A549 (cell line): ENCODE results near the gene ACSS3.

Experiments used
- GATA3 ChIP-seq: IDR thresholded peaks from 2 replicates; pipeline ENCODE4 v1.6.1; 2012; ENCODE audit warnings: borderline replicate concordance
- HOXA7 ChIP-seq: fragments of 250-450 bp; sonication (Bioruptor Pico); IDR thresholded peaks from 2 replicates; pipeline ENCODE4 v1.5.0; 2020; ENCODE audit warnings: mild to moderate bottlenecking, moderate library complexity
- MAFK ChIP-seq: fragments of 450-650 bp; IDR thresholded peaks from 2 replicates; pipeline ENCODE4 v1.6.1; 2014; ENCODE audit not compliant: partially characterized antibody
- POLR2A ChIP-seq: IDR thresholded peaks from 2 replicates; pipeline ENCODE4 v1.6.1; 2012; ENCODE audit warnings: mild to moderate bottlenecking, low read length
- RFX5 ChIP-seq: fragments of 450-650 bp; IDR thresholded peaks from 2 replicates; pipeline ENCODE4 v1.7.1; 2014; ENCODE audit warnings: antibody characterized with exemption, mild to moderate bottlenecking, moderate library complexity
- ZFP36 ChIP-seq: fragments of 450-650 bp; IDR thresholded peaks from 2 replicates; pipeline ENCODE4 v1.6.1; 2014; ENCODE audit warnings: borderline replicate concordance; ENCODE audit not compliant: partially characterized antibody
- TF ChIP-seq, protein P1 (sequence below): fragments of >200 bp; sonication (Bioruptor Twin); formaldehyde crosslinking; IDR thresholded peaks from 3 replicates; pipeline ENCODE4 v1.5.1; 2016

DNA sequence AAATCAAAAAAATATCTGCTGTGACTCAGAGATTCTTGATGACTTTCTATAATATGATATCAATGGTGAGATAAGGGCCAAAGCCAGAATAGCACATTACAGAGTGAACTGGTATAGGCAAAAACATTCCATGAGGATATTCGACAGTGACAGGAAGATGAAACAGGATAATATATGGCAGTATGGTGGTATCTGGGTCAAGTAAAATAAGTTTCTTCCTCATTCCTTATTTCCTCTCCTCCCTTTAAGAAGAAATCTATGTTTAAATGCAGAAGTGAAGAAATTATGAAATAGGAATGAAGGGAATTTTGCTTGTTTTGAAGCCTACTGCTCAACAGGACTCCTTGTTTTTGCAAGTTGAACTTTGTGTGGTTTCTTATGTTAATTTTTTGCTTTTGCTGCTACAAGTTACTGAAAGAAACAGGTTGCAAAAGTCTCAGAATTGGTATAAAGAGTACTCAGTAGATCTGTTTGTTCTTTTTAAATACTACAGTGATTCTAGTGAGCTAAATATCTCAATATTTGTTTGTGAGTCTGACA is 7.0 kb downstream of the ACSS3 start:
- TF ChIP-seq HOXA7 (CRISPR knock-in tag): no peak
- TF ChIP-seq, protein P1, sequence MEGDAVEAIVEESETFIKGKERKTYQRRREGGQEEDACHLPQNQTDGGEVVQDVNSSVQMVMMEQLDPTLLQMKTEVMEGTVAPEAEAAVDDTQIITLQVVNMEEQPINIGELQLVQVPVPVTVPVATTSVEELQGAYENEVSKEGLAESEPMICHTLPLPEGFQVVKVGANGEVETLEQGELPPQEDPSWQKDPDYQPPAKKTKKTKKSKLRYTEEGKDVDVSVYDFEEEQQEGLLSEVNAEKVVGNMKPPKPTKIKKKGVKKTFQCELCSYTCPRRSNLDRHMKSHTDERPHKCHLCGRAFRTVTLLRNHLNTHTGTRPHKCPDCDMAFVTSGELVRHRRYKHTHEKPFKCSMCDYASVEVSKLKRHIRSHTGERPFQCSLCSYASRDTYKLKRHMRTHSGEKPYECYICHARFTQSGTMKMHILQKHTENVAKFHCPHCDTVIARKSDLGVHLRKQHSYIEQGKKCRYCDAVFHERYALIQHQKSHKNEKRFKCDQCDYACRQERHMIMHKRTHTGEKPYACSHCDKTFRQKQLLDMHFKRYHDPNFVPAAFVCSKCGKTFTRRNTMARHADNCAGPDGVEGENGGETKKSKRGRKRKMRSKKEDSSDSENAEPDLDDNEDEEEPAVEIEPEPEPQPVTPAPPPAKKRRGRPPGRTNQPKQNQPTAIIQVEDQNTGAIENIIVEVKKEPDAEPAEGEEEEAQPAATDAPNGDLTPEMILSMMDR: no peak
- no peak for TF ChIP-seq POLR2A
- TF ChIP-seq MAFK: no peak
- no peak for TF ChIP-seq RFX5
- TF ChIP-seq GATA3: no peak
- no peak for TF ChIP-seq ZFP36
